ENCODE results near the gene KIF20B.
"Not testable (repeated sequence)": the region's sequence is repeated elsewhere in the genome, so short reads cannot be mapped to it uniquely, and the experiment has no call there.

KIF20B gene

DNA sequence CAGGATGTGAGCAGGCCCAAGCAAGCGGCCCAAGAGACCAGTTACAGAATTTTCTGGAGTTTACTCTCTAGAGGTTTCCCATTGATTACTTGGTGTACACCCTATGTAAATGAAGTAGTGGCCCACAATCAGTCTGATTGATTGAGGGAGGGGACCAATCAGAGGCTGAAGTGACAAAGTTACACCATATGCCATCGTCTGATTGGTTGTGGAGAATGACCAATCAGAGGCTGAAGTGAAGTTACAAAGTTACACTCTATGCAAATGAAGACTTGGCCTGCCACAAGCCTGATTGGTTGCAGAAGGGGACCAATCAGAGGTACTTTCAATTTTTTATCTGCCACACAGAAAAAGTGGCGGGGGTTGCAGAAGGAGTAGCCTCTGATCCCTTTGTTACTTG is 83.7 kb downstream of the KIF20B start:
- no peak for DNase-seq

DNA sequence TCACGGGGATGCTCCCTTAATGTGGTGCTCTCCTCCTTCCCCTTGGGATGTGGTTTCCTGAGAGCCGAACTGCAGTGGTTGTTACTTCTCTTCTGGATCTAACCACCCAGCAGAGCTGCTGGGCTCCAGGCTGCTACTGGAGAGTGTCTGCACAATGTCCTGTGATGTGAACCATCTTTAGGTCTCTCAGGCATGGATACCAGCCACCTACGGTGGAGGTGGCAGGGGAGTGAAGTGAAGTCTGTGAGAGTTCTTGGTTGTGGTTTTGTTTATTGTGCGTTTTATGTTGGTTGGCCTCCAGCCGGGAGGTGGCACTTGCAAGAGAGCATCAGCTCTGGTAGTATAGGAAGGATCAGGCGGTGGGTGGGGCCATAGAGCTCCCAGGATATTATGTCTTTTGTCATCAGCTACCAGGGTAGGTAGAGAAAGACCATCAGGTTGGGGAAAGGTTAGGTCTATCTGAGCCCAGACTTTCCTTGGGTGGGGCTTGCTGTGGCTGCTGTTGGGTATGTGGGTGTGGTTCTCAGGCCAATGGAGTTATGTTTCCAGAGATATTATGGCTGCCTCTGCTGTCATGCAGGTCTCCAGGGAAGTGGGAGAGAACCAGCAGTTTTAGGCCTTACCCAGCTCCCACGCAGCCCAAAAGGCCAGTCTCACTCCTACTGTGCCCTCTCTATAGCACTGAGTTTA is 87.9 kb downstream of the KIF20B start:
- DNase-seq = no peak

DNA sequence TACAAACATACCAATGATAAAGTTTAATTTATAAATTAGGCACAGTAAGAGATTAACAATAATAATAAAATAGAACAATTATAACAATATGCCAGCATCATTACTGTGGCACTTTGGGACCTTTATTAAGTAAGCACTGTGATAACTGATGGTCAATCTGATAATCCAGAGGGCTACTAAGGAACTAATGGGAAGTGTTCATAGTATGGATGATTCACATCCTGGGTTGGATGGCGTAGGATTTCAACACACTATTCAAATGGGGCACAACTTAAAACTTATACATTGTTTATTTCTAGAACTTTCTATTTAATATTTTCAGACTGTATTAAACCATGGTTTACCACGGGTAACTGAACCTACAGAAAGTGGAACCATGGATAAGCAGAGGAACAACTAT is 90.8 kb downstream of the KIF20B start:
- no peak for DNase-seq

DNA sequence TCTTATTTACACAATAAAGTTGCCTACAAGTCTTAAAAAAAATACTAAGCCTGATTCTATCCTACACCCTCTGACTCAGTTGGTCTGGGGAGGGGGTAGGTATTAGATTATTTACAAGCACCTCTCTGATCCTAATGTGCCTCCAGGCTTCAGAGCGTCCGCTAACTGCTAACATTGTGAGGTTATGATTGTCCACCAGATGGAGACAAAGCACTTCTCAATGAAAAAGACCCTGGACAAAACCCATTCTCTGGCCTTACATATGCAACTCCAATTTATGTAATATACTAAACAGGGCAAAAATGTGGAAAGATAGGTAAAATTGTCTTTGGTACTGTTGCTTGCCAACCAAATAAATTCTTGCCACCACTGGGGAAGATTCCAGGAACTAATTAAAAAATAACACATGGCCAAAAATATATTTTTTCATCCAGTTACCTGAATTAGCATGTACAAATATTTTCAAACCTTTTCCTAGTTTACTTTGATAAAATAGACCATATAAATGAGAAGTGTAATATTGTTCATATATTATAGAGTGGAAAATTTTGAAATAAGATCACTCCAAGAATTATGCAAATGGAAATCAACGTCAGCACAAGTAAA is 92.4 kb downstream of the KIF20B start:
- peak; percentile 70 for DNase-seq

DNA sequence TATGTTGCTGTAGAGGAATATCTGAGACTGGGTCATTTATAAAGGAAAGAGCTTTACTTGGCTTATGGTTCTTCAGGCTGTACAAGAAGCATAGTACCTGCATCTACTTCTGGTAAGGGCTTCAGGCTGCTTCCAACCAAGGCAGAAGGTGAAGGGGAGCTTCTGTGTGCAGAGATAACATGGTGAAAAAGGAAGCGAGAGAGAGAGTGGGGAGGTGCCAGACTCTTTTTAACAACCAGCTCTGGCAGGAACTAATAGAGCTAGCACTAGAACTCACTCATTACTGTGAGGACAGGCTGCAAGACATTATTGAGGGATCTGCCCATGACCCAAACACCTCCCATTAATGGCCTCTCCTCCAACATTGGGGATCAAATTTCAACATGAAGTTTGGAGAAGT is 94.5 kb downstream of the KIF20B start:
- no peak for DNase-seq

DNA sequence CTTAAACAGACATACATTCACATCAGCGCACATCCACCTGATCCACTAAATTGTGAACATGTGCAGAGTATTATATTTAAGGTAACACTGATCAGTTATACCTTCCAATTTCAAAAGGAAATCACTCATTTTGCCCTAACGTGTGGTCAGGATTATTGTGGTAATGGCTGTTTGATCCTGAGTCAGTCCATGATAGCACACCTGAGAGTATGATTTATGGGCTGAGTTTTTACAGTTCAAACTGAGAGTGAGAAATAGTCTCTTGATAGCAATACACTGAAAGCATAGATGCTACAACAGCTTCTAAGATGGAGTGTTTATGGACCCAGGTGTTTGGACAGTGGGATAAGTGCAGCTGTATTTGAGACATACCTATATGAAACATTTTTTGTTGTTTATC is 96.7 kb downstream of the KIF20B start:
- DNase-seq = no peak

DNA sequence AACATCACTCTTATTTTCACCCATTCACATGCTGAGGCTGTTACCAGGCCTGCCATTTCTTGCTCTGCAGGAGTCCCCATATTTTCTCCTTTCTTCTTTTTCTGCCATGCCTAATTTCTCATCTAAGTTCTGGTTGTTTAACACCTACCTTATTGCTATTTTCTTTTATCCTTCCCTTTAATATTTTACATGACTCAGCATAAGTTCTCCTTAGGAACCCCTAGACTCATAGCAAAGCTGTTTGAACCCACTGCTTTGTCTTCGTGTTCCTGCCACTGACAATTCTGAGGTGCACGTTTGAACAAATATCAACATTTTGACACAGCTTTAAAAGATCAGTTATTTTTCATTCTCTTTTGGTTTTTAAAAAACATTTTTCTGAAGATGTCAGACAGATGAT is 98.2 kb downstream of the KIF20B start:
- no peak for DNase-seq

DNA sequence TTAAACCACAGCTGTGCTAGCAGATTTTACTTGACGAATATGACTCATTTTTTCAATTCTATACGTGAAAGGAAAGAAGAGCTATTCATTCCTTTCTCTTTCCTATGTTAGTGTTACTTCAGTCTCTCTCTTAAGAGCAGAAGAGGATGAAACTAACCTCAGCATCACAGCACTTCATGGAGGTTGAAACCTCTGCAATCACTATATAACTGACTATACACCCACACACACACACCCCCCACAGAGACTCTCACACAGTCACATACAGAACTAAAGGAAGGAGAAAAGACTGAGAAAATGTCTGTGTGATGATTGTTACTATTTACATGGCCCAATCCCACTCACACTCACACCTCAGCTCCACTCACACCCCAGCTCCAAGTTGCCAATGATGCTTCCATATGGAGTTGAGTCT is 104.2 kb downstream of the KIF20B start:
- no peak for DNase-seq

DNA sequence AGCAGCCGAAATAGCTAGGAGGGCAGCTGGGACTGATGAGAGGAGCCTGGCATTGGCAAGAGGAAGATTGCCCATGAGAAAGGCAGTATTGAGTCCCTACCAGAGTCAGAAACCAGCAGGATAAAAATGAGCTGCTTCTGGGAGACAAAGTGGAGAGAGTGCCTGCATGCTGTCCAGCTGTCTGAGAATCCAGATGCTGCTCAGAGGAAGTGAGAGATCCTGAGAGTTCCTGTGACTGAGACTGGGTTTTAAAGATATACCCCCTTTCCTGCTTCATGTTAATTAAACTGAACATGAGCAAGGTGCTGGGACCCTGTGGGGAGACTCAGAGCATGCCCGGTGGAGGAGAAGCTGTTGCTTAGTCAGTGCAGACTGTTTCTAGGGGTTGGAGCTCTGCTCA is 107.5 kb downstream of the KIF20B start:
- no peak for DNase-seq

DNA sequence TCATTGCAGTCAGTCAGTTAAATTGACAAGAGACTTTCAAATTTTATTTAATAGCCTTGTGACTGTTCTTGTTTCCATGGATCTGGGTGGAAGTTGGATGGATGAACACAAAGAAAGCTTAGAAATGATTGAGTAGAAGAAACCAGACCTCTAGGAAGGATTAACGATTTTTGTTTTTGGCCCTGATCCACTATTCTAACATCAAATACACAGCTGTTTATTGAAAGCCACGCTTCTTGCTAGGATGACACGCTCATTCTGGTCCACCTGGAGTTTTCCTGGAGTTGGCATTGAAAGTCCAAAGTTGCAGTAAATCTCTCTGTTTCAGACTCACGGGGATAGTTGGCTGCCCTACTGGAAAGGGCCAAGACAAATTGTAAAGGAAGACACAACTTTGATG is 108.4 kb downstream of the KIF20B start:
- DNase-seq = no peak

DNA sequence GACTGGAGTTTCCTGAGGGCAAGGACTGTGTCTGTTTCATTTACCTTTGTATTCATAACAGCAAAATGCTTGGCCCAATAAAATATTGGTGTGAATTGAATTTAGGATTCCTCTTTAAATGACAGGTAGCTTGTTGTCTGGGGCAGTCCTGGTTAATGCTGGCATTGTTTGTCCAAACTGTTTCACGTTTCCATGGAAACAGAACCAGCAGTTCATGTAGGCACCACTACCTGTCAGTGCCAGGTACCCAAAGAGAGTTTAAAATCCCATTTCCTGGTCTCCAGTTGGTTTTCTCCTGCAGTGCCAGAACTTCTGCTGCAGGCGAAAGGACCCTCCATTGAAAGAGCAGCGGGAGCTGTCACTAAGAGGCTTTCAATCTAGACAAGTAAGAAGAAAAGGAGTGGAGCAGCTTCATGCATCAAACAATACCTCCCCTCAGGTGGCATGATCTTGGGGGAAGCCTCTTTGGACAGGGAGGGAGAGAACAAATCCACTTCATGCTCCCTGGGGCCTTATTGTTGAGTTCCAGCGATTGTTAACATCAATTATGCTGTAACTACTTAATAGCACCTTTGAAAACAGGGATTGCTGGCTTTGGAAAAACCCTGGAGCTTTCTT is 109.6 kb downstream of the KIF20B start:
- DNase-seq = no peak

DNA sequence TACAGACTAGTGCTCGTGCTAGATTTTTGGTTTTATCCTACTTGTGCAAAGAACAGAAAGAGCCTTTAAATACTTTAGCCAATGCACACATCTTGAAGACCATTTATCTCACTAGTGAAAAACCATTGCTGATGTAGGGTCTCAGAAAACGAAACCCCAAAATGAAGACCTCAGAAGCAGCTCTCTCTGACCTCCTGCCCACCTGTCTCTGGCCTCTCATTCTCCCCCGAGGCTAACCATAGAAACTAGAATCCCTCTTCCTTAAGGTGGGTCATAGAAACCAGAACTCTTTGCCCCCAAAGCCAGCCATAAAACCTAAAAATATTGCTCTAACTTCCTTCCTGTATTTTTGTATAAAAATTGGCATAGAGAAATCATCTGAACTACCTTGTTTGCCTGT is 112.2 kb downstream of the KIF20B start:
- no peak for DNase-seq

DNA sequence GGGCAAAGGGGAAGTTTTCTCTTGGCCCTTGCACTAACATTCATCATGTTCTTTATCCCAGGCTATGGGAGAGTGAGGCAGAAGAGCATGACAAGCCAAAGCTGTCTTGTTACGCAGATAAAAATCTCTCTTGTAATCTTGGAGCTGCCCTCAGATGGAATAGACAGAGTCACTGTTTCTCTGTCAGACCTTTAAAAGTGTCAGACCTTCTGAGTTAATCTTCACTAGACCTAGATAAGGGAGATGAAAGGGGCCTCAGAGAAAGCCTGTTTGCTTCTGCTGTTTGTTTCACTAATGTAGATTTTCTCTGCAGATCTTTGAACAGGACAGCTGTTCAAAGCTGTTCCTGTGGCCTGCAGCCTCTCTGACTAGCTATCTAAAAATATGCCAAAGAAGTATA is 112.9 kb downstream of the KIF20B start:
- DNase-seq = no peak

DNA sequence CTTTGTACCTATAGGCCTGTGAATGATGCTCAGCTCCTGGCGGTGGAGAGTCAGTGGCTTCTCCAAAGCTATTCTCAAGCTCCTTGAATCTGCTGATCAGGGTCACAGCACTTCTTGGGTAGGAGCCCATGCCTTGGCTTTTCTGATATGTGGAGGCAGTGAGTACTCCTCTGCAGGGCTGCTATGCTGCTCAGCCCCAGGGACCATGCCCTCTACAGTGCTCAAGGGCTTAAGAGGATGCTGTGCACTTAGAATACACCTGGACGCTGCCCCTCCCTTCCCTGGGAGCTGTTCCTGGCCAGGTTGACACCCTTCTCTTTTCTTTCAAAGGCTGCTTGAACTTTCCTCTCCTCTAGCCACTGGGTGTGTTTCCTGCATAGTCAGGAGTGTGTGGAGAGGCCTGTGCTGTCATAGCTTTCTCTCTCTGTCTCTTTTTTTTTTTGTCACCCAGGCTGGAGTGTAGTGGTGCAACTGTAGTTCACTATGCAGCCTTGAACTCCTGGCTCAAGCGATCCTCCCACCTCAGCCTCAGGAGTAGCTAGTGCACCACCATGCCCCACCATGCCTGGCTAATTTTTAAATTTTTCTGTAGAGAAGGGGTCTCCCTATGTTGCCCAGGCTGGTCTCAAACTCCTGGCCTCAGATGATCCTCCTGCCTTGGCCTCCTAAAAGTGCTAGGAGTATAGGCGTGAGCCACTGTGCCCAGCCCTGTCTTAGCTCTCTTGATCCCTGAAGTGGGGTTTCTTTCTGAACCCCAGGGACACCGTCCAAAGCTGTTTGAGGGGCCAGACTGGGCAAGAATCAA is 113.9 kb downstream of the KIF20B start:
- DNase-seq = no peak

DNA sequence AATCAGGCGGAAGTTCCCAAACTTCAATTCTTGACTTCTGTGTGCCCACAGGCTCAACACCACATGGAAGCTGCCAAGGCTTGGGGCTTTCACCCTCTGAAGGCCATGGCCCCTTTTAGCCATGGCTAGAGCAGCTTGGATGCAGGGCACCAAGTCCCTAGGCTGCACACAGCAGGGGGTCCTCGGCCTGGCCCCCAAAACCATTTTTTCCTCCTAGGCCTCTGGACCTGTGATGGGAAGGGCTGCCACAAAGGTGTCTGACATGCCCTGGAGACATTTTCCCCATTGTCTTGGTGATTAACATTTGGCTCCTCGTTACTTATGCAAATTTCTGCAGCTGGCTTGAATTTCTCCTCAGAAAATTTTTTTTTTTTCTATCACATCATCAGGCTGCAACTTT is 117.6 kb downstream of the KIF20B start:
- DNase-seq = not testable (repeated sequence)

Data from fibroblast of skin of abdomen (primary cell).